Vagina (tissue), 2 donors: Measurements from ENCODE around the gene CALN1.

ENCODE experiments used
- POLR2A ChIP-seq, 2 donors: fragments of 450-650 bp; IDR thresholded peaks; one replicate each; pipeline ENCODE4 v1.6.1; 2017; ENCODE audit warnings: antibody characterized with exemption in 2 of 2, mild to moderate bottlenecking in 2 of 2, moderate library complexity in 2 of 2
- POLR2AphosphoS5 ChIP-seq, 2 donors: sonication (generic); formaldehyde crosslinking; IDR thresholded peaks; one replicate each; pipeline ENCODE4 v1.9.0; 2017; ENCODE audit warnings: antibody characterized with exemption in 2 of 2, mild to moderate bottlenecking in 2 of 2, low read depth in 1 of 2; ENCODE audit not compliant: insufficient read depth in 1 of 2
- TF ChIP-seq, protein P1 (sequence below), 3 experiments: fragments of 450-650 bp in 2 of 3; fragments of 200-600 bp in 1 of 3; sonication (generic) in 1 of 3; IDR thresholded peaks; one replicate each; pipeline ENCODE4 v1.5.1; 2017 to 2019; ENCODE audit warnings: antibody characterized with exemption in 3 of 3, mild to moderate bottlenecking in 2 of 3, moderate library complexity in 2 of 3

DNA sequence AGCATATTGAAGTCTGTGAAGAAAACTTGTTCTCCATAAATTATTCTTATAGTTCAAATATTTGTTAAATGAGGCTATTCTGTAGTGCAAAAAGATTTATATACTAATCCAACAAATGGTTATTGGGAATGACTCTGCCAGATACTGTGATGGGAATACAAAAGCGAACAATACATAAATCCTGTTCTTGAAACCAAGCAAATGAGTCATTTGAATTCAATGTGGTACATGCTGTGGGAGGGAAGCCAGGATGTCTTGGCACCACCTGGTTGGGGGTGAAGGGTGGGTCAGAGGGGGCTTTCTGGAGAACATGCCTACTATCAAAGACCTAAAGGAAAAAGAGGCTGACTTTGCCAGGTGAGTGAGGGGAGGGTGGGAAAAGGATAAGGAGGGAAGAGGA, 594.2 kb downstream of the CALN1 start:
- TF ChIP-seq, protein P1, sequence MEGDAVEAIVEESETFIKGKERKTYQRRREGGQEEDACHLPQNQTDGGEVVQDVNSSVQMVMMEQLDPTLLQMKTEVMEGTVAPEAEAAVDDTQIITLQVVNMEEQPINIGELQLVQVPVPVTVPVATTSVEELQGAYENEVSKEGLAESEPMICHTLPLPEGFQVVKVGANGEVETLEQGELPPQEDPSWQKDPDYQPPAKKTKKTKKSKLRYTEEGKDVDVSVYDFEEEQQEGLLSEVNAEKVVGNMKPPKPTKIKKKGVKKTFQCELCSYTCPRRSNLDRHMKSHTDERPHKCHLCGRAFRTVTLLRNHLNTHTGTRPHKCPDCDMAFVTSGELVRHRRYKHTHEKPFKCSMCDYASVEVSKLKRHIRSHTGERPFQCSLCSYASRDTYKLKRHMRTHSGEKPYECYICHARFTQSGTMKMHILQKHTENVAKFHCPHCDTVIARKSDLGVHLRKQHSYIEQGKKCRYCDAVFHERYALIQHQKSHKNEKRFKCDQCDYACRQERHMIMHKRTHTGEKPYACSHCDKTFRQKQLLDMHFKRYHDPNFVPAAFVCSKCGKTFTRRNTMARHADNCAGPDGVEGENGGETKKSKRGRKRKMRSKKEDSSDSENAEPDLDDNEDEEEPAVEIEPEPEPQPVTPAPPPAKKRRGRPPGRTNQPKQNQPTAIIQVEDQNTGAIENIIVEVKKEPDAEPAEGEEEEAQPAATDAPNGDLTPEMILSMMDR (IDR thresholded peaks at IDR 0.05) = no peak
- TF ChIP-seq POLR2AphosphoS5 (IDR thresholded peaks at IDR 0.05; ENCODE audit: insufficient read depth in 1 of 2, low read depth in 1 of 2) (no peak), POLR2A (IDR thresholded peaks at IDR 0.05) (no peak)
